HG02588 (cell line): ENCODE data around the gene PODN.

Experiments used
- ATAC-seq: cut with Tn5 transposase; IDR thresholded peaks from one replicate; pipeline ENCODE4 v1.9.1; 2021; ENCODE audit warnings: mild to moderate bottlenecking, moderate library complexity; ENCODE audit not compliant: unreplicated experiment

The PODN gene

GRCh38 chr1:53112861-53113260 lies 50.8 kb downstream of the PODN start:
- ATAC-seq: no peak

GRCh38 chr1:53114090-53114489 lies 52.1 kb downstream of the PODN start:
- ATAC-seq: no peak

GRCh38 chr1:53114581-53115400 lies 52.8 kb downstream of the PODN start:
- ATAC-seq: no peak

GRCh38 chr1:53115403-53116306 lies 53.6 kb downstream of the PODN start:
- ATAC-seq: no peak

- no peak for ATAC-seq
These were observed 54.3 kb downstream of the PODN start for GRCh38 chr1:53116307-53116810.

GRCh38 chr1:53116933-53117600 lies 55.1 kb downstream of the PODN start:
- no peak for ATAC-seq

GRCh38 chr1:53117836-53118235 lies 55.8 kb downstream of the PODN start:
- ATAC-seq: no peak

GRCh38 chr1:53120659-53121058 lies 58.6 kb downstream of the PODN start:
- ATAC-seq: no peak

GRCh38 chr1:53121319-53122172 lies 59.5 kb downstream of the PODN start:
- no peak for ATAC-seq

- ATAC-seq: no peak
These were observed 60.3 kb downstream of the PODN start for GRCh38 chr1:53122201-53122885.

- ATAC-seq: no peak
These were observed 61.0 kb downstream of the PODN start for GRCh38 chr1:53122961-53123413.

- no peak for ATAC-seq
These were observed 61.6 kb downstream of the PODN start for GRCh38 chr1:53123453-53124140.

- ATAC-seq: no peak
These were observed 63.1 kb downstream of the PODN start for GRCh38 chr1:53125122-53125521.

- no peak for ATAC-seq
These were observed 63.8 kb downstream of the PODN start for GRCh38 chr1:53125623-53126360.

- ATAC-seq: no peak
These were observed 64.5 kb downstream of the PODN start for GRCh38 chr1:53126495-53126894.

- ATAC-seq: no peak
These were observed 65.5 kb downstream of the PODN start for GRCh38 chr1:53127546-53127945.

GRCh38 chr1:53128401-53128800 lies 66.4 kb downstream of the PODN start:
- ATAC-seq: no peak

- ATAC-seq: no peak
These were observed 68.0 kb downstream of the PODN start for GRCh38 chr1:53129891-53130597.
